Measurements from ENCODE around the gene SSR3. TPM values are rescaled to one million over a fixed set of nuclear protein-coding genes. Genes with fewer than 3 reads are reported as not detected.

SSR3 gene
- total RNA-seq, 1 experiment from 2014 or later: 178 TPM

GRCh38 chr3:156495816-156496215 lies 59.1 kb downstream of the SSR3 start:
- POLR2A ChIA-PET (ENCODE audit: unreplicated experiment): no interaction called here
- intact Hi-C loops (cut with micrococcal nuclease): no loop called here

DNA sequence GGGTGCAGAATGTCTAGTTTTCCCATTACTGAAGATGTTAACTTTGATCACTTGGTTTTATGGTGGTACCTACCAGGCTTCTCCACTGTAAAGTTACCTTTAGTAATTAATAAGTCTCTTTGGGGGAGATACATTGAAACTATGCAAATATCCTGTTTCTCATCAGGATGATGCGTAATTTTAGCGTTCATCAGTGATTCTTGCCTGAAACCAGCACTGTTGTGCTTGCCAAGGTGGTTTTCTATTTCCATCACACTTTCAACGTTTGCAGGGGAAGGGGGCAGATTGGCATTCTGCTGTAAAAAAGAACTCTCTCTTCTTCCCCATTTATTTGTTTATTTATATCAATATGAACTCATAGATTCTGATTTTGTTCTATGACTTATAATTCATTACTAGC lies 61.0 kb downstream of the SSR3 start:
- Histone ChIP-seq H3K9me3 (ENCODE audit: low read length) (peaks cover 13% of the 10 kb centered on the region; the same call in 1 of the 2 replicates), H3K79me2 (ENCODE audit: low read length) (no peaks in the 10 kb centered on the region), H3K4me1 (ENCODE audit: insufficient read depth, low read length) (no peaks in the 10 kb centered on the region), H3K27ac (ENCODE audit: low read length) (no peak overlapping the region), H4K20me1 (ENCODE audit: low read length) (no peaks in the 10 kb centered on the region), H2AFZ (ENCODE audit: low read length) (no peak overlapping the region), H3K4me2 (ENCODE audit: low read length) (no peak overlapping the region), H3F3A (ENCODE audit: low read length, unreplicated experiment) (no peaks in the 10 kb centered on the region), H3K36me3 (ENCODE audit: low read depth, low read length) (no peaks in the 10 kb centered on the region), H3K27me3 (ENCODE audit: low read length) (0 out of 2 replicates have a peak, but pooled peaks cover 5% of the 10 kb centered on the region), H3K9ac (ENCODE audit: low read length) (no peak overlapping the region), H3K9me2 (replicated peaks; ENCODE audit: low read length) (no peaks in the 10 kb centered on the region), H3K4me3 (ENCODE audit: low read length) (no peak overlapping the region)
- POLR2A ChIA-PET (ENCODE audit: unreplicated experiment): no interaction called here
- intact Hi-C loops (cut with micrococcal nuclease): no loop called here
- TF ChIP-seq EZH2 (IDR thresholded peaks at IDR 0.05; ENCODE audit: low read length, unreplicated experiment) (no peak), EZH2phosphoT487 (IDR thresholded peaks at IDR 0.05; ENCODE audit: borderline replicate concordance, low read length) (no peak)
- TF ChIP-seq, protein P1, sequence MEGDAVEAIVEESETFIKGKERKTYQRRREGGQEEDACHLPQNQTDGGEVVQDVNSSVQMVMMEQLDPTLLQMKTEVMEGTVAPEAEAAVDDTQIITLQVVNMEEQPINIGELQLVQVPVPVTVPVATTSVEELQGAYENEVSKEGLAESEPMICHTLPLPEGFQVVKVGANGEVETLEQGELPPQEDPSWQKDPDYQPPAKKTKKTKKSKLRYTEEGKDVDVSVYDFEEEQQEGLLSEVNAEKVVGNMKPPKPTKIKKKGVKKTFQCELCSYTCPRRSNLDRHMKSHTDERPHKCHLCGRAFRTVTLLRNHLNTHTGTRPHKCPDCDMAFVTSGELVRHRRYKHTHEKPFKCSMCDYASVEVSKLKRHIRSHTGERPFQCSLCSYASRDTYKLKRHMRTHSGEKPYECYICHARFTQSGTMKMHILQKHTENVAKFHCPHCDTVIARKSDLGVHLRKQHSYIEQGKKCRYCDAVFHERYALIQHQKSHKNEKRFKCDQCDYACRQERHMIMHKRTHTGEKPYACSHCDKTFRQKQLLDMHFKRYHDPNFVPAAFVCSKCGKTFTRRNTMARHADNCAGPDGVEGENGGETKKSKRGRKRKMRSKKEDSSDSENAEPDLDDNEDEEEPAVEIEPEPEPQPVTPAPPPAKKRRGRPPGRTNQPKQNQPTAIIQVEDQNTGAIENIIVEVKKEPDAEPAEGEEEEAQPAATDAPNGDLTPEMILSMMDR (conservative IDR thresholded peaks at IDR 0.05; ENCODE audit: low read depth, low read length): no peak
- CTCF ChIA-PET: no interaction called here
- DNase-seq (no peak), ATAC-seq (no peak)
- BruUV-seq (replicated peaks): no TSS peak

More at GRCh38 chr3:156495816-156496215, 59.1 kb downstream of the SSR3 start:
- ATAC-seq (no peak), DNase-seq (no peak)
- H3F3A ChIP-seq (ENCODE audit: low read length, unreplicated experiment): no peaks in the 10 kb centered on the region
- peaks cover 15% of the 10 kb centered on the region; the same call in 1 of the 2 replicates for H3K9me3 ChIP-seq (ENCODE audit: low read length)
- H3K4me2 ChIP-seq (ENCODE audit: low read length): no peak overlapping the region
- no peak overlapping the region for H3K9ac ChIP-seq (ENCODE audit: low read length)
- CTCF ChIA-PET: no interaction called here
- no peaks in the 10 kb centered on the region for H3K9me2 ChIP-seq (replicated peaks; ENCODE audit: low read length)
- H3K36me3 ChIP-seq (ENCODE audit: low read depth, low read length): no peaks in the 10 kb centered on the region
- no TSS peak for BruUV-seq (replicated peaks)
- TF ChIP-seq EZH2 (IDR thresholded peaks at IDR 0.05; ENCODE audit: low read length, unreplicated experiment): no peak
- no peak for TF ChIP-seq EZH2phosphoT487 (IDR thresholded peaks at IDR 0.05; ENCODE audit: borderline replicate concordance, low read length)
- TF ChIP-seq, protein P1 (conservative IDR thresholded peaks at IDR 0.05; ENCODE audit: low read depth, low read length): no peak
- H3K4me1 ChIP-seq (ENCODE audit: insufficient read depth, low read length): no peaks in the 10 kb centered on the region
- H3K27me3 ChIP-seq (ENCODE audit: low read length): 0 out of 2 replicates have a peak, but pooled peaks cover 5% of the 10 kb centered on the region
- H3K79me2 ChIP-seq (ENCODE audit: low read length): no peaks in the 10 kb centered on the region
- no peak overlapping the region for H3K27ac ChIP-seq (ENCODE audit: low read length)
- no peak overlapping the region for H3K4me3 ChIP-seq (ENCODE audit: low read length)
- H4K20me1 ChIP-seq (ENCODE audit: low read length): no peaks in the 10 kb centered on the region
- no peak overlapping the region for H2AFZ ChIP-seq (ENCODE audit: low read length)

DNA sequence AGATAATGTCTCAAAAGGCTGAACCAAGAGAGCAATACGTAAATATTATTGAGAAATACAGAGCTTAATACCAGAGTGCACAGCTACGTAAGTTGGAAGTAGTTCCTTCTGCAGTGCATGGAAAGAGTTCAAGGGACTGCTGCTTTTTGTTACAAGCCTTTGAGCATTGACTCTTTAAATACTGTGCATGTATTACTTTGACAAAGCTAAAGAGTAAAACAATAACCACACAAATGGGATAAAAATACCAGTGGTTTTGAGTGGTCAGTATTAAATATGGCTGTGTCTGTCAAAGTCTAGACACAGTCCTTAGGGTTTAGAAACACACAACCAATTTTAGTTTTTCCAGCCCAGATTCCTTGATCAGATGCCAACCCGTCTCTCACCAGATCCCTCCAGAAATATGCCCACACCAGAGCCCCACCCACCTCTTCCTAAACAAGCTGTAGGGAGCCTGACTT lies 62.1 kb downstream of the SSR3 start:
- H3K27ac ChIP-seq (ENCODE audit: low read length): no peak overlapping the region
- TF ChIP-seq EZH2 (IDR thresholded peaks at IDR 0.05; ENCODE audit: low read length, unreplicated experiment) (no peak), EZH2phosphoT487 (IDR thresholded peaks at IDR 0.05; ENCODE audit: borderline replicate concordance, low read length) (no peak)
- TF ChIP-seq, protein P1 (conservative IDR thresholded peaks at IDR 0.05; ENCODE audit: low read depth, low read length): no peak

More for the DNA sequence above, 62.1 kb downstream of the SSR3 start:
- Histone ChIP-seq H3K9me3 (ENCODE audit: low read length) (peaks cover 3% of the 10 kb centered on the region; the same call in 1 of the 2 replicates), H3K4me1 (ENCODE audit: insufficient read depth, low read length) (no peaks in the 10 kb centered on the region), H3K4me3 (ENCODE audit: low read length) (no peak overlapping the region), H3K9me2 (replicated peaks; ENCODE audit: low read length) (no peaks in the 10 kb centered on the region), H3K27me3 (ENCODE audit: low read length) (0 out of 2 replicates have a peak, but pooled peaks cover 5% of the 10 kb centered on the region), H2AFZ (ENCODE audit: low read length) (no peak overlapping the region), H3K79me2 (ENCODE audit: low read length) (no peaks in the 10 kb centered on the region), H3F3A (ENCODE audit: low read length, unreplicated experiment) (no peaks in the 10 kb centered on the region), H3K9ac (ENCODE audit: low read length) (no peak overlapping the region), H4K20me1 (ENCODE audit: low read length) (no peaks in the 10 kb centered on the region), H3K36me3 (ENCODE audit: low read depth, low read length) (no peaks in the 10 kb centered on the region), H3K4me2 (ENCODE audit: low read length) (no peak overlapping the region)
- POLR2A ChIA-PET (ENCODE audit: unreplicated experiment): no interaction called here
- CTCF ChIA-PET: no interaction called here
- no peak for DNase-seq
- no peak for ATAC-seq
- BruUV-seq (replicated peaks): no TSS peak
- intact Hi-C loops (cut with micrococcal nuclease): no loop called here
